Caco-2 (cell line): ENCODE data around the gene ROBO1. TPM values are rescaled to one million over a fixed set of nuclear protein-coding genes. Genes with fewer than 3 reads are reported as not detected.

Experiments used
- BruUV-seq: library from RNA; stranded (reverse); fragments of 400-500 nt; replicated peaks from 2 replicates; lab custom pipeline; 2021; lab: Mats Ljungman, UMichigan
- CTCF ChIA-PET: fragments of 300-600 bp; sonication (Branson Sonifier 250); formaldehyde crosslinking; loops from one replicate; lab custom pipeline; 2022; ENCODE audit warnings: antibody characterized with exemption; lab: Charles Lee
- POLR2A ChIA-PET: fragments of 300-600 bp; sonication (Branson Sonifier 250); formaldehyde crosslinking; loops from one replicate; lab custom pipeline; 2022; ENCODE audit warnings: antibody characterized with exemption; lab: Charles Lee
- DNase-seq, 2 experiments: peaks; one replicate each; pipeline versions ENCODE4 v3.0.0 to v3.0.0-alpha.2; 2020 to 2022
- H3K27me3 ChIP-seq: replicated peaks from 2 replicates; pipeline ENCODE4 v1.6.0; 2011; ENCODE audit warnings: low read length; ENCODE audit not compliant: control insufficient read depth, insufficient read depth
- H3K36me3 ChIP-seq: 2 replicates; pipeline ENCODE4 v1.5.1; 2011; ENCODE audit warnings: low read length; ENCODE audit not compliant: control insufficient read depth, insufficient read depth
- H3K4me1 ChIP-seq: fragments of 250-450 bp; sonication (Bioruptor Pico); 2 replicates; pipeline ENCODE4 v1.5.1; 2020; ENCODE audit warnings: mild to moderate bottlenecking
- H3K4me3 ChIP-seq: 2 replicates; pipeline ENCODE4 v1.5.1; 2011; ENCODE audit warnings: low read depth, mild to moderate bottlenecking, control low read depth, low read length
- H3K9me3 ChIP-seq: fragments of 250-450 bp; sonication (Bioruptor Pico); 2 replicates; pipeline ENCODE4 v1.5.1; 2020; ENCODE audit warnings: mild to moderate bottlenecking, moderate library complexity
- H3K27ac Mint-ChIP-seq: one replicate; pipeline ENCODE4 v1.8.0; 2022; ENCODE audit warnings: mixed read lengths; ENCODE audit not compliant: unreplicated experiment
- H3K27me3 Mint-ChIP-seq: one replicate; pipeline ENCODE4 v1.8.0; 2022; ENCODE audit warnings: mixed read lengths; ENCODE audit not compliant: insufficient read depth, unreplicated experiment
- H3K36me3 Mint-ChIP-seq: one replicate; pipeline ENCODE4 v1.8.0; 2022; ENCODE audit warnings: mild to moderate bottlenecking, mixed read lengths; ENCODE audit not compliant: insufficient read depth, unreplicated experiment
- H3K4me1 Mint-ChIP-seq: one replicate; pipeline ENCODE4 v1.8.0; 2022; ENCODE audit warnings: low read depth, mixed read lengths; ENCODE audit not compliant: unreplicated experiment
- H3K4me3 Mint-ChIP-seq: one replicate; pipeline ENCODE4 v1.8.0; 2022; ENCODE audit warnings: mild to moderate bottlenecking, moderate library complexity, mixed read lengths; ENCODE audit not compliant: unreplicated experiment
- H3K9me3 Mint-ChIP-seq: one replicate; pipeline ENCODE4 v1.8.0; 2022; ENCODE audit warnings: mixed read lengths; ENCODE audit not compliant: unreplicated experiment
- intact Hi-C: fragments of 100-400 bp; cut with micrococcal nuclease; formaldehyde crosslinking; loops from one replicate; pipeline ENCODE4 v1.10.0; 2022; ENCODE audit not compliant: unreplicated experiment
- total RNA-seq: library from RNA; stranded (reverse); gene quantifications from 2 replicates; pipeline ENCODE4 v1.2.3, GENCODE V29; 2022
- TF ChIP-seq, protein P1 (sequence below), 2 experiments: fragments of 200-600 bp in 1 of 2; IDR thresholded peaks; 1 replicate in 1 of 2; 2 replicates in 1 of 2; pipeline versions ENCODE4 v1.5.1 to v1.8.0; 2011 to 2022; ENCODE audit warnings: antibody characterized with exemption in 1 of 2, control low read depth in 1 of 2, inconsistent platforms in 1 of 2, low read depth in 1 of 2, low read length in 1 of 2, mild to moderate bottlenecking in 1 of 2, moderate library complexity in 1 of 2; ENCODE audit not compliant: insufficient read depth in 1 of 2, severe bottlenecking in 1 of 2, unreplicated experiment in 1 of 2

ROBO1 gene
- total RNA-seq, 1 experiment from 2014 or later, result 1.8 TPM

DNA sequence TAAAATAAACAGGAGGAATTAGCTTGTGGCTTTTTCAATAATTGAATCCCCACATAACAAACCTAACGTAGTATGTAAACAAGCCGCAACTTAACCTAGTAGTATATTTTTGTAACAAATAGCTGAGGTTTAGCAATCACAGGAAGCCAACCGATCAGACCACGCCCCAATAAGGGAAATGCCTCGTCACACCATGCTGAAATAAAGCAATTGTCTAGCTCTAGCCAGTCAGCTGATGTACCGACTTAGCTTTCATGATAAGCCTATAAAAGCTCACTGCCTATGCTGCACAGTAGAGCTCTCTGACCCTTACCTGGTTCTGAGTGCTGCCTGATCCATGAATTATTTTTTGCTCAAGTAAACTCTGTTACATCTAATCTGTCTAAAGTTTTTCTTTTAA, 208.9 kb downstream of the ROBO1 start:
- H3K27ac Mint-ChIP-seq, result no peak overlapping the region
- no peaks in the 10 kb centered on the region for H3K4me1 Mint-ChIP-seq
- no peak overlapping the region for H3K4me3 ChIP-seq
- CTCF ChIA-PET, result no interaction called here
- no TSS peak for BruUV-seq
- no peak for DNase-seq
- no peaks in the 10 kb centered on the region for H3K36me3 Mint-ChIP-seq
- H3K9me3 ChIP-seq, result no peaks in the 10 kb centered on the region
- no peaks in the 10 kb centered on the region for H3K4me1 ChIP-seq
- no peaks in the 10 kb centered on the region; the same call in 1 of the 2 replicates for H3K27me3 ChIP-seq
- POLR2A ChIA-PET, result no interaction called here
- no peaks in the 10 kb centered on the region for H3K36me3 ChIP-seq
- H3K4me3 Mint-ChIP-seq, result no peak overlapping the region
- no peaks in the 10 kb centered on the region for H3K9me3 Mint-ChIP-seq
- no peaks in the 10 kb centered on the region for H3K27me3 Mint-ChIP-seq
- intact Hi-C loops, result no loop called here
- TF ChIP-seq, protein P1, sequence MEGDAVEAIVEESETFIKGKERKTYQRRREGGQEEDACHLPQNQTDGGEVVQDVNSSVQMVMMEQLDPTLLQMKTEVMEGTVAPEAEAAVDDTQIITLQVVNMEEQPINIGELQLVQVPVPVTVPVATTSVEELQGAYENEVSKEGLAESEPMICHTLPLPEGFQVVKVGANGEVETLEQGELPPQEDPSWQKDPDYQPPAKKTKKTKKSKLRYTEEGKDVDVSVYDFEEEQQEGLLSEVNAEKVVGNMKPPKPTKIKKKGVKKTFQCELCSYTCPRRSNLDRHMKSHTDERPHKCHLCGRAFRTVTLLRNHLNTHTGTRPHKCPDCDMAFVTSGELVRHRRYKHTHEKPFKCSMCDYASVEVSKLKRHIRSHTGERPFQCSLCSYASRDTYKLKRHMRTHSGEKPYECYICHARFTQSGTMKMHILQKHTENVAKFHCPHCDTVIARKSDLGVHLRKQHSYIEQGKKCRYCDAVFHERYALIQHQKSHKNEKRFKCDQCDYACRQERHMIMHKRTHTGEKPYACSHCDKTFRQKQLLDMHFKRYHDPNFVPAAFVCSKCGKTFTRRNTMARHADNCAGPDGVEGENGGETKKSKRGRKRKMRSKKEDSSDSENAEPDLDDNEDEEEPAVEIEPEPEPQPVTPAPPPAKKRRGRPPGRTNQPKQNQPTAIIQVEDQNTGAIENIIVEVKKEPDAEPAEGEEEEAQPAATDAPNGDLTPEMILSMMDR (IDR thresholded peaks at IDR 0.05; ENCODE audit: insufficient read depth in 1 of 2, low read depth in 1 of 2, low read length in 1 of 2, severe bottlenecking in 1 of 2, unreplicated experiment in 1 of 2), result no peak

DNA sequence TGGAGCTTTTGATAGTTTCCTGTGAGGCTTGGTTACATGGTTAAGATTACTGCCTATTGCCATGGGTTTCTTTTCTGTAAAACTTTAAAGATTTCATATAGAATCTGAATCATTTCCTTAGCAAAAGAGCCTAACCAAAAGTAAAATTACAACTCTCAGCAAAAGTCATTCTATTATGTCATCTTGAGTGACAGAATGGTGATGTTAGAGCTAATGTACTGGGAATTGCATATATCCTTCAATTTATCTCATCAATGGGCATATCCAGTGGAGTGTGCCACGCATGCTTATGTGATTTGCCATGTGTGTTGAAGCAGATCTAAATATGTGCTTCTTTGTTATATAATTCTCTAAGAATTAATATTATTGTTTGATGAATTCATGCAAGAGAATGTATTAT, 212.1 kb downstream of the ROBO1 start:
- Histone ChIP-seq H3K4me3 (no peak overlapping the region), H3K4me1 (no peaks in the 10 kb centered on the region), H3K36me3 (no peaks in the 10 kb centered on the region), H3K9me3 (no peaks in the 10 kb centered on the region), H3K27me3 (no peaks in the 10 kb centered on the region)
- Mint-ChIP-seq H3K4me3 (no peak overlapping the region), H3K4me1 (no peaks in the 10 kb centered on the region), H3K27ac (no peak overlapping the region), H3K27me3 (no peaks in the 10 kb centered on the region), H3K9me3 (no peaks in the 10 kb centered on the region), H3K36me3 (no peaks in the 10 kb centered on the region)
- no peak for DNase-seq
- POLR2A ChIA-PET, result no interaction called here
- no TSS peak for BruUV-seq
- intact Hi-C loops, result no loop called here
- CTCF ChIA-PET, result no interaction called here
- TF ChIP-seq, protein P1 (IDR thresholded peaks at IDR 0.05; ENCODE audit: insufficient read depth in 1 of 2, low read depth in 1 of 2, low read length in 1 of 2, severe bottlenecking in 1 of 2, unreplicated experiment in 1 of 2), result no peak

DNA sequence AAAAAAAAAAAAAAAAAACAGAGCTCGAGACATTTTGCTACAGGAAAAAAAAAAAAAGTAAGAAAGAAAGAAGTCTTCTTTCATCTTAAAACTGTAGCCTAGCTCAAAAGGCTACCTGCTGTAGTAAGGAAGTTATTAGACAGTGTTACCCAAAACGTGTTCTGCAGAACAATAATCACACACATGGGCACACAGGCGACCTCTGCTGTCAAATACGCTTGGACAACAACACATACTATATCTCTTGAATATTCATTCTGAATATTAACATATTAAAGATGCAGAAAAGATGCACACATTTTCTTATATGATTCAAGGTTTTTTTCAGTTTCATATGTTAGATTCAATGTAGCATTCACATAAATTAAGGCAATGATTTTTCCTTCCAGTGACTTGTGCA, 215.8 kb downstream of the ROBO1 start:
- Histone ChIP-seq H3K9me3 (no peaks in the 10 kb centered on the region), H3K27me3 (no peaks in the 10 kb centered on the region), H3K4me1 (no peaks in the 10 kb centered on the region), H3K4me3 (no peak overlapping the region), H3K36me3 (no peaks in the 10 kb centered on the region)
- Mint-ChIP-seq H3K4me1 (no peaks in the 10 kb centered on the region), H3K4me3 (no peak overlapping the region), H3K36me3 (no peaks in the 10 kb centered on the region), H3K27me3 (no peaks in the 10 kb centered on the region), H3K27ac (no peak overlapping the region), H3K9me3 (no peaks in the 10 kb centered on the region)
- TF ChIP-seq, protein P1 (IDR thresholded peaks at IDR 0.05; ENCODE audit: insufficient read depth in 1 of 2, low read depth in 1 of 2, low read length in 1 of 2, severe bottlenecking in 1 of 2, unreplicated experiment in 1 of 2), result peak in 1 of 2 experiments; percentile 22
- no TSS peak for BruUV-seq
- no peak for DNase-seq
- CTCF ChIA-PET, result no interaction called here
- POLR2A ChIA-PET, result no interaction called here
- intact Hi-C loops, result loop anchor here (1.0 kb wide), 1 partner anchor 31 kb away; no protein-coding TSS in a partner anchor
